OCI-LY7 (cell line): Measurements from ENCODE around the gene STXBP1. TPM values are rescaled to one million over a fixed set of nuclear protein-coding genes. Genes with fewer than 3 reads are reported as not detected.

Experiments
- BruUV-seq: library from RNA; stranded (reverse); fragments of 400-500 nt; replicated peaks from 2 replicates; lab custom pipeline; 2021; lab: Mats Ljungman, UMichigan
- CTCF ChIA-PET: fragments of 300-600 bp; sonication (Branson Sonifier 250); formaldehyde crosslinking; loops from one replicate; lab custom pipeline; 2022; ENCODE audit warnings: antibody characterized with exemption; ENCODE audit not compliant: unreplicated experiment; lab: Charles Lee
- POLR2A ChIA-PET: fragments of 300-600 bp; sonication (Branson Sonifier 250); formaldehyde crosslinking; loops from one replicate; lab custom pipeline; 2022; ENCODE audit warnings: antibody characterized with exemption; lab: Charles Lee
- DNase-seq: peaks from one replicate; pipeline ENCODE4 v3.0.0-alpha.2; 2015; ENCODE audit warnings: low spot score
- H2AFZ ChIP-seq: fragments of 200-600 bp; sonication (generic), shearing (Covaris generic); 2 replicates; pipeline ENCODE4 v1.6.1; 2014; ENCODE audit warnings: mild to moderate bottlenecking, antibody characterized with exemption, low read length, moderate library complexity
- H3K27ac ChIP-seq: fragments of 200-600 bp; sonication (generic); 2 replicates; pipeline ENCODE4 v1.5.1; 2014; ENCODE audit warnings: mixed run types, low read depth, mild to moderate bottlenecking, moderate library complexity, low read length, inconsistent platforms; ENCODE audit not compliant: poor library complexity, severe bottlenecking
- H3K36me3 ChIP-seq: fragments of 200-600 bp; sonication (generic); 2 replicates; pipeline ENCODE4 v1.6.1; 2014; ENCODE audit warnings: mild to moderate bottlenecking, antibody characterized with exemption, low read length, moderate library complexity, mixed read lengths; ENCODE audit not compliant: insufficient read depth
- H3K4me1 ChIP-seq: fragments of 200-600 bp; sonication (generic); 2 replicates; pipeline ENCODE4 v1.5.1; 2014; ENCODE audit warnings: mild to moderate bottlenecking, low read length; ENCODE audit not compliant: insufficient read depth, poor library complexity, severe bottlenecking
- H3K4me2 ChIP-seq: fragments of 200-600 bp; sonication (generic); 2 replicates; pipeline ENCODE4 v1.6.1; 2014; ENCODE audit warnings: mild to moderate bottlenecking, low read length
- H3K4me3 ChIP-seq: fragments of 200-600 bp; sonication (generic); 2 replicates; pipeline ENCODE4 v1.5.1; 2014; ENCODE audit warnings: mild to moderate bottlenecking, low read depth, low read length; ENCODE audit not compliant: poor library complexity, severe bottlenecking
- H3K79me2 ChIP-seq: fragments of 200-600 bp; sonication (generic); 2 replicates; pipeline ENCODE4 v1.6.1; 2016; ENCODE audit warnings: low read depth, mild to moderate bottlenecking, low read length, moderate library complexity, mixed read lengths; ENCODE audit not compliant: insufficient read depth
- H3K9me2 ChIP-seq: fragments of 200-600 bp; sonication (generic); 2 replicates; pipeline ENCODE4 v1.6.1; 2016; ENCODE audit warnings: mild to moderate bottlenecking, low read length, mixed read lengths; ENCODE audit not compliant: insufficient read depth
- H3K9me3 ChIP-seq: fragments of 200-600 bp; sonication (generic); 2 replicates; pipeline ENCODE4 v1.6.1; 2014; ENCODE audit warnings: mild to moderate bottlenecking, mixed run types, low read length, mixed read lengths
- H4K20me1 ChIP-seq: fragments of 200-600 bp; sonication (generic); 2 replicates; pipeline ENCODE4 v1.6.1; 2014; ENCODE audit warnings: mild to moderate bottlenecking, antibody characterized with exemption, low read length, moderate library complexity, mixed read lengths; ENCODE audit not compliant: insufficient read depth
- CTCF ChIP-seq: fragments of 200-600 bp; sonication (generic); conservative IDR thresholded peaks from 2 replicates; pipeline ENCODE4 v1.5.1; 2014; ENCODE audit warnings: mild to moderate bottlenecking, antibody characterized with exemption, low read length, moderate library complexity, mixed read lengths
- EZH2phosphoT487 ChIP-seq: fragments of 200-600 bp; sonication (generic); IDR thresholded peaks from 2 replicates; pipeline ENCODE4 v1.6.1; 2018; ENCODE audit warnings: low read depth, borderline replicate concordance, mild to moderate bottlenecking, mixed run types, antibody characterized with exemption, low read length, moderate library complexity, mixed read lengths
- intact Hi-C: fragments of 100-400 bp; cut with micrococcal nuclease; formaldehyde crosslinking; loops from one replicate; pipeline ENCODE4 v1.10.0; 2022; ENCODE audit not compliant: unreplicated experiment
- total RNA-seq, 2 experiments: library from RNA; depleted of rRNA in 1 of 2; stranded (reverse); fragments of >200 nt in 1 of 2; shearing (Covaris generic) in 1 of 2; gene quantifications; 2 replicates each; pipeline ENCODE4 v1.2.3, GENCODE V29; 2014 to 2022

Gene STXBP1
- total RNA-seq, 2 experiments from 2014 or later: 4.1 to 20.4 TPM

DNA sequence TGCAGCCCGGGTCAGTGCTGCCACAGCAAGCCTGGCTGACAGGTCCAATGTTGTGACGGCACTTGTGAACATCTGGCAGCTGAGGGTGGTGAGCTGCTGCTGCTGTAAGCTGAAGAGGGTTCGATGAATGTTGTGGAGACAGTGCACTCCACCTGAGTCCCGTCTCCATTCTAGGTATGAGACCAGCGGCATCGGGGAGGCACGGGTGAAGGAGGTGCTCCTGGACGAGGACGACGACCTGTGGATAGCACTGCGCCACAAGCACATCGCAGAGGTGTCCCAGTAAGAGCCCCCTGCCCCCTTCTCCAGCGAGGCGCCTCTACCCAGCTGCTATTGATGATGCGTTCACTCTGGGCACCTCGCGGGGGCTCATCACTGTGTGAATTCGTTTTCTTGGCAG lies 55.8 kb downstream of the STXBP1 start:
- ChIA-PET POLR2A (interaction anchor here (0.6 to 1.3 kb wide), 2 partner anchors 15 to 27 kb away, joined by 3 to 4 read pairs; no protein-coding TSS in a partner anchor), CTCF (interaction anchor here (0.6 kb wide), 1 partner anchor 1360 kb away, joined by 3 read pairs; the partner anchor contains the start of gene SH3GLB2)
- no peak for DNase-seq
- Histone ChIP-seq H3K9me3 (no peaks in the 10 kb centered on the region), H3K4me2 (no peak overlapping the region), H2AFZ (no peak overlapping the region), H3K4me3 (no peak overlapping the region), H3K79me2 (no peaks in the 10 kb centered on the region), H4K20me1 (no peaks in the 10 kb centered on the region), H3K9me2 (no peaks in the 10 kb centered on the region), H3K36me3 (no peaks in the 10 kb centered on the region), H3K27ac (no peak overlapping the region), H3K4me1 (no peaks in the 10 kb centered on the region)
- intact Hi-C loops: no loop called here
- TF ChIP-seq CTCF: no peak
- TF ChIP-seq EZH2phosphoT487: no peak
- no TSS peak for BruUV-seq

DNA sequence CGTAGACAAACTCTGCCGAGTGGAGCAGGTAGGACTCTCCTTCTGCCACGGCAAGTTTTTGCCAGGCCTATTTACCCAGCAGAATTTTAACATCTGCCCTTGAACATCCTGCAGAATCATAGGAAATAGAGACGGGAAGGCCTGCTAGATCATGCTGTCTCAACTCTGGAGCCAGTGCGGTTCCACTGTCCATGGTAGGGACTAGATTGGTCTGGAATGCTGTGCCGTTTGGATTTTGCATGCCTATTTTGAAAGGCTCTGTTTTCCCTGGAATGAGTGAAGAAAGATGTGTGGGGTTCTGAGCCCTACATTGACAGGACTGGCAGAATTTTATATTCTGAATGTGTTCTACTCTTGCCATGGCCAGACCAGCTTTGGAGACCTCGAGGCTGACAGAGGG lies 61.2 kb downstream of the STXBP1 start:
- H3K4me1 ChIP-seq: no peaks in the 10 kb centered on the region
- ChIA-PET CTCF (no interaction called here), POLR2A (no interaction called here)
- H3K9me2 ChIP-seq: no peaks in the 10 kb centered on the region
- no peaks in the 10 kb centered on the region for H3K36me3 ChIP-seq
- no peak overlapping the region for H3K4me2 ChIP-seq
- TF ChIP-seq CTCF: no peak
- TF ChIP-seq EZH2phosphoT487: no peak
- intact Hi-C loops: no loop called here
- no peaks in the 10 kb centered on the region for H3K9me3 ChIP-seq
- no peak for DNase-seq
- H3K27ac ChIP-seq: no peak overlapping the region
- no peaks in the 10 kb centered on the region for H3K79me2 ChIP-seq
- no TSS peak for BruUV-seq
- no peak overlapping the region for H3K4me3 ChIP-seq
- no peak overlapping the region for H2AFZ ChIP-seq
- H4K20me1 ChIP-seq: no peaks in the 10 kb centered on the region

DNA sequence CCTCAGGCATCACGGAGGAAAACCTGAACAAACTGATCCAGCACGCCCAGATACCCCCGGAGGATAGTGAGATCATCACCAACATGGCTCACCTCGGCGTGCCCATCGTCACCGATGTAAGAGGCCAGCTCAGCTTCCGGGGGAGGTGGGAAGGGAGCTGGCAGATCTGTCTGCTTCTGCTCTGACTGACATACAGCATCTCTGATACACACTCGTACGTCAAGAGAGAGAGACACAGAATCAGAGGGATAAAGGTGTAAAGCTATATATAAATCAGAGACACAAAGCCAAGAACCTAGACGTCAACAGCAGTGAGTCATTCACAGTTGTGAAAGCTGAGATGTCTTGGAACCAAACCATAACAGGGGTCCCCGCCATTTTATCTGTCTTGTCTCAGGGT lies 64.6 kb downstream of the STXBP1 start:
- H3K27ac ChIP-seq: no peak overlapping the region
- no TSS peak for BruUV-seq
- no peaks in the 10 kb centered on the region for H3K9me2 ChIP-seq
- no peaks in the 10 kb centered on the region for H4K20me1 ChIP-seq
- H3K4me3 ChIP-seq: no peak overlapping the region
- H3K4me2 ChIP-seq: no peak overlapping the region
- no peak overlapping the region for H2AFZ ChIP-seq
- no peaks in the 10 kb centered on the region for H3K79me2 ChIP-seq
- ChIA-PET POLR2A (interaction anchor here (1.0 kb wide), 1 partner anchor 9 kb away, joined by 3 read pairs; no protein-coding TSS in a partner anchor), CTCF (no interaction called here)
- intact Hi-C loops: no loop called here
- no peak for TF ChIP-seq CTCF
- TF ChIP-seq EZH2phosphoT487: no peak
- no peaks in the 10 kb centered on the region for H3K9me3 ChIP-seq
- no peak for DNase-seq
- H3K36me3 ChIP-seq: no peaks in the 10 kb centered on the region
- H3K4me1 ChIP-seq: no peaks in the 10 kb centered on the region
